Smooth muscle cell (in vitro differentiated cells): ENCODE results near the gene FAXDC2. TPM values are rescaled to one million over a fixed set of nuclear protein-coding genes. Genes with fewer than 3 reads are reported as not detected.

Source experiments
- DNase-seq: peaks from one replicate; lab custom pipeline; 2025; ENCODE audit not compliant: unreplicated experiment; lab: John Stamatoyannopoulos, UW
- H2AFZ ChIP-seq: fragments of 200-600 bp; sonication (generic); 2 replicates; pipeline ENCODE4 v1.6.0; 2016; ENCODE audit warnings: antibody characterized with exemption, low read depth, mild to moderate bottlenecking
- H3F3A ChIP-seq: fragments of 200-600 bp; sonication (generic); 2 replicates; pipeline ENCODE4 v1.6.0; 2017; ENCODE audit warnings: antibody characterized with exemption, low read depth
- H3K27ac ChIP-seq: fragments of 200-600 bp; sonication (generic); 2 replicates; pipeline ENCODE4 v1.5.1; 2016; ENCODE audit warnings: low read depth, mild to moderate bottlenecking
- H3K27me3 ChIP-seq: fragments of 200-600 bp; sonication (generic); 2 replicates; pipeline ENCODE4 v1.6.1; 2016; ENCODE audit warnings: low read depth, mild to moderate bottlenecking
- H3K36me3 ChIP-seq: fragments of 200-600 bp; sonication (generic); 2 replicates; pipeline ENCODE4 v1.5.1; 2016; ENCODE audit warnings: low read depth
- H3K4me1 ChIP-seq: fragments of 200-600 bp; sonication (generic); 2 replicates; pipeline ENCODE4 v1.5.1; 2016; ENCODE audit warnings: low read depth
- H3K4me2 ChIP-seq: fragments of 200-600 bp; sonication (generic); 2 replicates; pipeline ENCODE4 v1.6.0; 2016; ENCODE audit warnings: mild to moderate bottlenecking
- H3K4me3 ChIP-seq: fragments of 200-600 bp; sonication (generic); 2 replicates; pipeline ENCODE4 v1.5.1; 2016; ENCODE audit warnings: mild to moderate bottlenecking
- H3K79me2 ChIP-seq: fragments of 200-600 bp; sonication (generic); 2 replicates; pipeline ENCODE4 v1.6.0; 2016; ENCODE audit warnings: low read depth, mild to moderate bottlenecking
- H3K9ac ChIP-seq: fragments of 200-600 bp; sonication (generic); 2 replicates; pipeline ENCODE4 v1.6.0; 2016; ENCODE audit warnings: low read depth
- H3K9me3 ChIP-seq: fragments of 200-600 bp; sonication (generic); replicated peaks from 2 replicates; pipeline ENCODE4 v1.5.1; 2016; ENCODE audit warnings: low read depth
- H4K20me1 ChIP-seq: fragments of 200-600 bp; sonication (generic); 2 replicates; pipeline ENCODE4 v1.6.0; 2016; ENCODE audit warnings: low read depth
- CTCF ChIP-seq: fragments of 200-600 bp; sonication (generic); IDR thresholded peaks from 2 replicates; pipeline ENCODE4 v1.5.1; 2017; ENCODE audit warnings: borderline replicate concordance, mild to moderate bottlenecking, antibody characterized with exemption; ENCODE audit not compliant: insufficient read depth, poor library complexity, severe bottlenecking
- WGBS: methylation state at CpG from one replicate; pipeline ENCODE4 v1.1.7; 2016; ENCODE audit warnings: low lambda C conversion rate; 5-methylcytosine and 5-hydroxymethylcytosine counted together
- microRNA counts: library from miRNA; unstranded; fragments of <30 nt; microRNA quantifications from one replicate; lab custom pipeline; 2016
- microRNA-seq: library from miRNA; unstranded; fragments of <30 nt; microRNA quantifications from one replicate; pipeline ENCODE4, GENCODE V29; 2016; ENCODE audit warnings: borderline number of aligned reads
- polyA plus RNA-seq: library from polyadenylated mRNA; unstranded; fragments of >200 nt; fragmentation: Nextera tagmentation; extraction: Ambion mirVana; gene quantifications from 2 replicates; pipeline ENCODE4 v1.2.1, GENCODE V29; 2016
- small RNA-seq: library from RNA; depleted of rRNA; stranded (forward); fragments of <200 nt; gene quantifications from one replicate; pipeline ENCODE3, GENCODE V24; 2014
- total RNA-seq: library from RNA; depleted of rRNA; stranded (reverse); fragments of >200 nt; gene quantifications from 2 replicates; pipeline ENCODE4 v1.2.3, GENCODE V29; 2014

FAXDC2 gene
- total and polyA plus RNA-seq, 2 experiments from 2014 or later: 2.0 to 2.5 TPM

GRCh38 chr5:154773326-154773725 is 77.1 kb downstream of the FAXDC2 start:
- Histone ChIP-seq H3K4me2 (no peak overlapping the region), H3K79me2 (peaks cover 97% of the 10 kb centered on the region), H3K4me1 (peaks cover 41% of the 10 kb centered on the region), H3K4me3 (no peak overlapping the region), H3F3A (peaks cover 13% of the 10 kb centered on the region), H3K27me3 (no peaks in the 10 kb centered on the region), H3K9ac (no peak overlapping the region), H3K36me3 (no peaks in the 10 kb centered on the region), H3K27ac (no peak overlapping the region), H2AFZ (no peak overlapping the region), H3K9me3 (no peaks in the 10 kb centered on the region), H4K20me1 (peaks cover 100% of the 10 kb centered on the region)
- no peak for TF ChIP-seq CTCF
- no peak for DNase-seq
- 89% methylated on average over 3 of the region's 3 CpGs for WGBS

- TF ChIP-seq CTCF: no peak
- H2AFZ ChIP-seq: no peak overlapping the region
- peak overlapping the region; percentile 84 for H3K27ac ChIP-seq
- WGBS: 15% methylated on average over 10 of the region's 10 CpGs
- H3K4me2 ChIP-seq: peak overlapping the region; percentile 77
- DNase-seq: peak; percentile 20
- peaks cover 16% of the 10 kb centered on the region for H3F3A ChIP-seq
- peak overlapping the region; percentile 31 for H3K9ac ChIP-seq
- no peaks in the 10 kb centered on the region for H3K9me3 ChIP-seq
- peaks cover 41% of the 10 kb centered on the region for H3K4me1 ChIP-seq
- peaks cover 100% of the 10 kb centered on the region for H4K20me1 ChIP-seq
- peaks cover 97% of the 10 kb centered on the region for H3K79me2 ChIP-seq
- no peaks in the 10 kb centered on the region for H3K27me3 ChIP-seq
- peak overlapping the region; percentile 11 for H3K4me3 ChIP-seq
- no peaks in the 10 kb centered on the region for H3K36me3 ChIP-seq
Measured at GRCh38 chr5:154771383-154771901, 79.0 kb downstream of the FAXDC2 start.

GRCh38 chr5:154770111-154770510 is 80.3 kb downstream of the FAXDC2 start:
- H3K79me2 ChIP-seq: peaks cover 97% of the 10 kb centered on the region
- no peak overlapping the region for H2AFZ ChIP-seq
- H3F3A ChIP-seq: peaks cover 16% of the 10 kb centered on the region
- WGBS: 96% methylated on average over 2 of the region's 2 CpGs
- H3K36me3 ChIP-seq: no peaks in the 10 kb centered on the region
- no peak overlapping the region for H3K4me2 ChIP-seq
- no peaks in the 10 kb centered on the region for H3K27me3 ChIP-seq
- H3K4me3 ChIP-seq: no peak overlapping the region
- DNase-seq: no peak
- H3K9ac ChIP-seq: no peak overlapping the region
- peak overlapping the region; percentile 84 for H3K27ac ChIP-seq
- peaks cover 35% of the 10 kb centered on the region for H3K4me1 ChIP-seq
- peaks cover 100% of the 10 kb centered on the region for H4K20me1 ChIP-seq
- H3K9me3 ChIP-seq: no peaks in the 10 kb centered on the region
- TF ChIP-seq CTCF: no peak

MicroRNAs within 50 kb of the gene (microRNA counts, 767-probe panel; counts per million panel counts)
- 183 counts per million for microRNA hsa-miR-378h (lab: Ali Mortazavi, UCI)

Small RNAs within 50 kb of the gene (microRNA-seq; reads per million reads assigned to microRNA genes)
- gene MIR378H: not detected

Small RNAs within 50 kb of the gene (small RNA-seq; reads per million reads assigned to genes)
- not detected for gene MIR378H

Other genes starting within 250 kb of the FAXDC2 start
- gene LARP1, start 95.2 kb downstream of the FAXDC2 start, total RNA-seq: 44.1 and 44.9 TPM in 2 replicates
- 31.3 and 47.4 TPM in 2 replicates for gene LARP1, start 95.2 kb downstream of the FAXDC2 start, polyA plus RNA-seq
- 76.4 and 85.0 TPM in 2 replicates for gene CNOT8, start 8.0 kb upstream of the FAXDC2 start, total RNA-seq
- 49.5 and 54.9 TPM in 2 replicates for gene CNOT8, start 8.0 kb upstream of the FAXDC2 start, polyA plus RNA-seq
- 11.1 and 12.0 TPM in 2 replicates for gene GEMIN5, start 87.6 kb upstream of the FAXDC2 start, total RNA-seq
- 5.0 and 5.3 TPM in 2 replicates for gene GEMIN5, start 87.6 kb upstream of the FAXDC2 start, polyA plus RNA-seq
- gene MRPL22, start 90.5 kb upstream of the FAXDC2 start, total RNA-seq: 29.3 and 58.7 TPM in 2 replicates
- gene MRPL22, start 90.5 kb upstream of the FAXDC2 start, polyA plus RNA-seq: 135 and 165 TPM in 2 replicates
- gene KIF4B, start 163.2 kb upstream of the FAXDC2 start, total RNA-seq: not detected in 2 replicates
- not detected in 2 replicates for gene KIF4B, start 163.2 kb upstream of the FAXDC2 start, polyA plus RNA-seq